OCI-LY3 (cell line): ENCODE data around the gene COL4A3.

Source experiments
- H2AFZ ChIP-seq: fragments of 200-600, 300-600 bp; shearing (Covaris generic); 2 replicates; pipeline ENCODE4 v1.6.0; 2014; ENCODE audit warnings: antibody characterized with exemption, low read depth, low read length
- H3K27ac ChIP-seq: fragments of 200-600, 300-600 bp; sonication (generic); 2 replicates; pipeline ENCODE4 v1.5.1; 2014; ENCODE audit warnings: mild to moderate bottlenecking, low read length, moderate library complexity, mixed read lengths
- H3K27me3 ChIP-seq: fragments of 200-600, 300-600 bp; sonication (generic); 2 replicates; pipeline ENCODE4 v1.6.1; 2014; ENCODE audit warnings: low read depth, low read length, mixed read lengths
- H3K36me3 ChIP-seq: fragments of 200-600, 300-600 bp; sonication (generic); replicated peaks from 2 replicates; pipeline ENCODE3; 2014; ENCODE audit warnings: low read depth, low read length, mixed read lengths
- H3K4me1 ChIP-seq: fragments of 300-600, 200-600 bp; sonication (generic); 2 replicates; pipeline ENCODE4 v1.6.1; 2014; ENCODE audit warnings: low read length, mixed read lengths
- H3K4me2 ChIP-seq: fragments of 200-600, 300-600 bp; sonication (generic); 2 replicates; pipeline ENCODE4 v1.6.1; 2014; ENCODE audit warnings: low read length, mixed read lengths
- H3K4me3 ChIP-seq: fragments of 300-600, 200-600 bp; sonication (generic); 2 replicates; pipeline ENCODE4 v1.5.1; 2014; ENCODE audit warnings: antibody characterized with exemption, mild to moderate bottlenecking, low read length, moderate library complexity
- H3K79me2 ChIP-seq: fragments of 300-600, 200-600 bp; shearing (Covaris generic); 2 replicates; pipeline ENCODE4 v1.6.1; 2014; ENCODE audit warnings: mild to moderate bottlenecking, low read length, mixed read lengths
- H3K9ac ChIP-seq: fragments of 300-600, 200-600 bp; shearing (Covaris generic); 2 replicates; pipeline ENCODE4 v1.6.0; 2014; ENCODE audit warnings: mild to moderate bottlenecking, low read length, moderate library complexity
- H3K9me3 ChIP-seq: fragments of 200-600, 300-600 bp; shearing (Covaris generic); 2 replicates; pipeline ENCODE4 v1.6.1; 2014; ENCODE audit warnings: low read length, mixed read lengths; ENCODE audit not compliant: insufficient read depth
- H4K20me1 ChIP-seq: fragments of 200-600, 300-600 bp; sonication (generic); 2 replicates; pipeline ENCODE4 v1.6.1; 2016; ENCODE audit warnings: low read length, mixed read lengths; ENCODE audit not compliant: insufficient read depth
- EZH2phosphoT487 ChIP-seq: fragments of 200-600 bp; shearing (Covaris generic); IDR thresholded peaks from 2 replicates; pipeline ENCODE4 v1.6.1; 2018; ENCODE audit warnings: antibody characterized with exemption, mixed run types, low read depth
- TF ChIP-seq, protein P1 (sequence below): fragments of 200-600, 300-600 bp; sonication (generic); IDR thresholded peaks from 2 replicates; pipeline ENCODE4 v1.5.1; 2014; ENCODE audit warnings: antibody characterized with exemption, low read length, low read depth

Gene COL4A3

DNA sequence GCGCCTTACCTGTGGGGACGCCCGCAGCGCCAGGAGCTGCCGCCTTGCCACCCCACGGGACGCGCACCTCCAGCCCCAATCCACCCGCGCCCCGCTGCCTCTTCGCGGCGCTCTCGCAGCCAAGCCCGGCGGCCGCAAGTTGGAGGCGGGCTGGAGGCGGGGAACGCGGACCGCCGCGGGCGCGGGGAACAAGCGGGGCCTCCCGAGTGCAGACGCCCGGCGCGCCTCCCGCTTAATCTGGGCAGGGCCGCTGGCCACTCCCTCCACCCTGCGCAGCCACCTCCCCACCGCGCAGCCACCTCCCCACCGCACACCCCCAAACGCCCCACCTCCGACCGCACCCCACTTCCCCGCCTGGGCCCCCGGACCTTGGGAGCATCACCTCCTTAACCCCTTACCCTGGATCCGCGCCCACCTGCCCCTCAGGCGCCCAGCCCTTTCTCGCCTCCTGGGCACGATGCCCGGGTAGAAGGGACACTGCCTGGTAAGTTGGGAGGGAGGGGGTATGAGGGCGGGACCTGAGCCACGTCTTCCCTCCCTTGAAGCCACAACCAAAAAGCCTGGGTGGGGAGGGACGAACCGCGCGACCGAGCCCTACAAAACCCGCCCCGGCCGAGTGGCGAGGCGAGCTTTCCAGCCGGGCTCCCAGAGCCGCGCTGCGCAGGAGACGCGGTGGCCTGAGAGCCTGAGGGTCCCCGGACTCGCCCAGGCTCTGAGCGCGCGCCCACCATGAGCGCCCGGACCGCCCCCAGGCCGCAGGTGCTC lies at the start of gene COL4A3, which contains the start of gene COL4A4:
COL4A3 (plus strand) TSS at position 627 of the 765 bp plus-strand sequence; CDS start at position 730, 103 bp downstream.
COL4A4 (minus strand) TSS at position 208 of the 765 bp plus-strand sequence. CDS start 16,722 bp downstream, outside the sequence.
- Histone ChIP-seq H3K4me3 (peak within 1 kb of the TSS; percentile 81), H3K79me2 (no peaks in the 10 kb centered on the region), H2AFZ (peak within 1 kb of the TSS; percentile 41), H3K9ac (no peak within 1 kb of the TSS; the same call in 1 of the 2 replicates), H3K36me3 (no peaks in the 10 kb centered on the region), H3K9me3 (no peaks in the 10 kb centered on the region), H4K20me1 (no peaks in the 10 kb centered on the region), H3K27ac (no peak within 1 kb of the TSS), H3K27me3 (peaks cover 23% of the 10 kb centered on the region), H3K4me2 (peak within 1 kb of the TSS; percentile 78), H3K4me1 (peaks cover 3% of the 10 kb centered on the region; the same call in 1 of the 2 replicates)
- TF ChIP-seq EZH2phosphoT487, result no peak

DNA sequence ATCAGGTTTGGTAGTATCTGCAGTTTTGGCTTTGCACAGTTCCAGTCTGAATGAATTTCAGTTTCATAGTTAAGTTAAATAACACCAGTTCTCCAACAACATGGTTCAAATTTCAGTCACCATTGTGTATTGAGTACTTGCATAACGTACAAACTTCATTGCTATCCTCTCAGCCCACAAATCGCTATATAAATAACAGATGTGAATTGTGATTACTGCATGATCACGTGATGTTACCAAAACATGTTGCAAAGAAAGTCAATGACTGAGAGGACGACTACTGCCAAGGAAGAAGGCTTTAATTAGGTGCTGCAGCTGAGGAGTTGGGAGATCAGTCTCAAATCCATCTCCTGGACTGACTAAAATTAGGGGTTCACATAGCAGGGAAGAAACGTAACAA lies 48.7 kb upstream of the COL4A3 start:
- Histone ChIP-seq H3K27me3 (no peaks in the 10 kb centered on the region), H3K79me2 (no peaks in the 10 kb centered on the region), H2AFZ (no peak overlapping the region), H3K4me2 (no peak overlapping the region), H3K4me1 (no peaks in the 10 kb centered on the region), H3K4me3 (no peak overlapping the region), H4K20me1 (no peaks in the 10 kb centered on the region), H3K27ac (no peak overlapping the region), H3K36me3 (no peaks in the 10 kb centered on the region), H3K9ac (no peak overlapping the region), H3K9me3 (no peaks in the 10 kb centered on the region)
- TF ChIP-seq, protein P1, sequence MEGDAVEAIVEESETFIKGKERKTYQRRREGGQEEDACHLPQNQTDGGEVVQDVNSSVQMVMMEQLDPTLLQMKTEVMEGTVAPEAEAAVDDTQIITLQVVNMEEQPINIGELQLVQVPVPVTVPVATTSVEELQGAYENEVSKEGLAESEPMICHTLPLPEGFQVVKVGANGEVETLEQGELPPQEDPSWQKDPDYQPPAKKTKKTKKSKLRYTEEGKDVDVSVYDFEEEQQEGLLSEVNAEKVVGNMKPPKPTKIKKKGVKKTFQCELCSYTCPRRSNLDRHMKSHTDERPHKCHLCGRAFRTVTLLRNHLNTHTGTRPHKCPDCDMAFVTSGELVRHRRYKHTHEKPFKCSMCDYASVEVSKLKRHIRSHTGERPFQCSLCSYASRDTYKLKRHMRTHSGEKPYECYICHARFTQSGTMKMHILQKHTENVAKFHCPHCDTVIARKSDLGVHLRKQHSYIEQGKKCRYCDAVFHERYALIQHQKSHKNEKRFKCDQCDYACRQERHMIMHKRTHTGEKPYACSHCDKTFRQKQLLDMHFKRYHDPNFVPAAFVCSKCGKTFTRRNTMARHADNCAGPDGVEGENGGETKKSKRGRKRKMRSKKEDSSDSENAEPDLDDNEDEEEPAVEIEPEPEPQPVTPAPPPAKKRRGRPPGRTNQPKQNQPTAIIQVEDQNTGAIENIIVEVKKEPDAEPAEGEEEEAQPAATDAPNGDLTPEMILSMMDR, result no peak
- TF ChIP-seq EZH2phosphoT487, result no peak

DNA sequence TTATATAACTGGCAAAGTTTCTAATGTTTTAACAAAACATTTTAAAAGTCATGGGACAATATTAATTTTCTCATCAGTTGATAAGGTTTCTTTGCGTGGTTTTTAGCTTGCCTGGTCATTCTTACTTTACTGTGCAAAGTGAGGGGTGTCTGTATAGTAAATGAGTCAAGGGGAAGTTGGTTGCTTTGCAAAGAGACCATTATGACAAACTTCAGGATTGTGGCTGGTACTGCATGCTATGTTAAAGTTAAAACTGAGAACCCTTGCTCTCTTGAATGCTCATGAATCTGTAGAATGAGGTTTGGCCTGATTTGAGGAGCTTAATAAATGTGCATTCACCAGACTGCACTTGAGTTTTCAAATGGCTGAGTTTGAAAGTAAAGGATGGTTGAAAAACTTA lies 47.4 kb upstream of the COL4A3 start:
- H3K4me2 ChIP-seq, result no peak overlapping the region
- H3K36me3 ChIP-seq, result no peaks in the 10 kb centered on the region
- no peaks in the 10 kb centered on the region for H3K79me2 ChIP-seq
- H3K27me3 ChIP-seq, result no peaks in the 10 kb centered on the region
- H4K20me1 ChIP-seq, result no peaks in the 10 kb centered on the region
- TF ChIP-seq, protein P1, result no peak
- TF ChIP-seq EZH2phosphoT487, result no peak
- no peak overlapping the region for H2AFZ ChIP-seq
- no peak overlapping the region for H3K27ac ChIP-seq
- no peaks in the 10 kb centered on the region for H3K9me3 ChIP-seq
- no peaks in the 10 kb centered on the region for H3K4me1 ChIP-seq
- H3K4me3 ChIP-seq, result no peak overlapping the region
- no peak overlapping the region for H3K9ac ChIP-seq

DNA sequence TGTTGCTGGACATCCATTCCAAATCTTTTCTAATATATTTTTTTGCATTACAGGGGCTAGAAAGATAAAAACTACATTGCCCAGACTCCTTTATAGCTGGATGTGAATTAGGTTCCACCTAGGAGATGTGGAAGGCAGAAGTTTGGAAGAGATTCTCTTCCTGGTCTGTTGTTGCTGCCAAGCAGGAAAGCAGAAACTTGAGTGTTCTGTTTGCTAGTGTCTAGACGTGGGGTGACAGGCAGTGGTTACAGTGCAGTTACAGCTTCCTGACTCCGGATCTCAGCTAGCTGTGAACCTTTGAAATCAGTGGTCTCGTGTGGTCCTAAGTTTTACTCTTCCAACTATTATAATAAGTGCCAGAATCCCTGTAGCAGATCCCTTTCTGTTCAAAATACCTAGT lies 46.6 kb upstream of the COL4A3 start:
- Histone ChIP-seq H3K4me2 (no peak overlapping the region), H3K4me3 (no peak overlapping the region)

DNA sequence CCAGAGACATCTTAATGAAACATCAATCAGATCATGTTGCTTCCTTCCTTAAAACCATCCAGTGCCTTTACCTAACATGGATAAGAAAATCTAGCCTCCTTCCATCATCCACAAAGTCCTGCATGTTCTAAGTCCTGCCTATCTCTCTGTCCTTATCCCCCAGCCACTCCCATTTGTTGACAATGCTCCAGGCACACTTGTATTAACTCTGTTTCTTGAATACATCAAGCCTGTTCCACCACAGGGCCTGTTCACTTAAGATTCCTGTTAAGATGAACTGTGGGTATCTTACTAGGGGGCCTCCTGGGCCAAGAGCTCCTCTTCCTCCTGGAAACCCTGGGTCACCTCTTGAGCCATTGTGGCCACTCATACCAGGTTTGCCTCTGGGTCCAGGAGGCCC lies 46.1 kb upstream of the COL4A3 start:
- Histone ChIP-seq H3K9ac (no peak overlapping the region), H3K36me3 (no peaks in the 10 kb centered on the region), H3K4me1 (no peaks in the 10 kb centered on the region), H3K27me3 (no peaks in the 10 kb centered on the region), H4K20me1 (no peaks in the 10 kb centered on the region), H3K4me2 (no peak overlapping the region), H2AFZ (no peak overlapping the region), H3K4me3 (no peak overlapping the region), H3K27ac (no peak overlapping the region), H3K79me2 (no peaks in the 10 kb centered on the region), H3K9me3 (no peaks in the 10 kb centered on the region)
- TF ChIP-seq EZH2phosphoT487, result no peak

More for the DNA sequence above, 46.6 kb upstream of the COL4A3 start:
- no peaks in the 10 kb centered on the region for H3K27me3 ChIP-seq
- no peak overlapping the region for H3K9ac ChIP-seq
- no peaks in the 10 kb centered on the region for H3K4me1 ChIP-seq
- H3K27ac ChIP-seq, result no peak overlapping the region
- H3K9me3 ChIP-seq, result no peaks in the 10 kb centered on the region
- no peaks in the 10 kb centered on the region for H3K36me3 ChIP-seq
- no peak for TF ChIP-seq EZH2phosphoT487
- no peak overlapping the region for H2AFZ ChIP-seq
- H3K79me2 ChIP-seq, result no peaks in the 10 kb centered on the region
- H4K20me1 ChIP-seq, result no peaks in the 10 kb centered on the region
